CD4-positive, alpha-beta T cell (primary cell): ENCODE measurements around the gene BCAT1. TPM values are rescaled to one million over a fixed set of nuclear protein-coding genes. Genes with fewer than 3 reads are reported as not detected.

ENCODE experiments used
- ATAC-seq: fragments of 200-7000 bp; cut with Tn5 transposase; one replicate; pipeline ENCODE4 v1.10.0; 2022; ENCODE audit warnings: mild to moderate bottlenecking; ENCODE audit not compliant: poor library complexity
- CTCF ChIA-PET: fragments of 350-600 bp; sonication (Branson Sonifier 250); formaldehyde crosslinking; loops from one replicate; lab custom pipeline; 2021; ENCODE audit warnings: antibody characterized with exemption, inconsistent platforms; lab: Charles Lee
- POLR2A ChIA-PET: fragments of 350-600 bp; sonication (Branson Sonifier 250); formaldehyde crosslinking; loops from one replicate; lab custom pipeline; 2021; ENCODE audit warnings: antibody characterized with exemption, inconsistent platforms; lab: Charles Lee
- DNase-seq, 14 experiments: peaks; one replicate each; pipeline ENCODE4 v3.0.0-alpha.2; 2013 to 2020; ENCODE audit warnings: mixed read lengths in 2 of 14
- H3K27ac ChIP-seq, 2 donors: one replicate each; pipeline versions ENCODE4 v1.5.1 to v1.7.0; 2013; ENCODE audit warnings: low read length in 2 of 2, low read depth in 1 of 2, mild to moderate bottlenecking in 1 of 2
- H3K27me3 ChIP-seq, 2 experiments: 1 replicate in 1 of 2; 2 replicates in 1 of 2; pipeline versions ENCODE4 v1.6.1 to v1.7.0; 2013; ENCODE audit warnings: low read length in 2 of 2, control low read depth in 1 of 2, mild to moderate bottlenecking in 1 of 2, moderate library complexity in 1 of 2; ENCODE audit not compliant: insufficient read depth in 2 of 2, control insufficient read depth in 1 of 2
- H3K36me3 ChIP-seq: one replicate; pipeline ENCODE4 v1.6.1; 2013; ENCODE audit warnings: low read length, control low read depth; ENCODE audit not compliant: insufficient read depth
- H3K4me1 ChIP-seq: one replicate; pipeline ENCODE4 v1.6.1; 2013; ENCODE audit warnings: low read length, control low read depth; ENCODE audit not compliant: insufficient read depth
- H3K4me3 ChIP-seq: one replicate; pipeline ENCODE4 v1.5.1; 2013; ENCODE audit warnings: mild to moderate bottlenecking, low read length, moderate library complexity
- H3K9me3 ChIP-seq, 2 experiments: 1 replicate in 1 of 2; 2 replicates in 1 of 2; pipeline versions ENCODE4 v1.6.1 to v1.7.0; 2013; ENCODE audit warnings: low read length in 2 of 2, mild to moderate bottlenecking in 2 of 2, control low read depth in 1 of 2, moderate library complexity in 1 of 2; ENCODE audit not compliant: control insufficient read depth in 1 of 2, insufficient read depth in 1 of 2
- H3K27ac Mint-ChIP-seq: one replicate; pipeline ENCODE4 v1.8.0; 2020; ENCODE audit warnings: mixed read lengths
- H3K27me3 Mint-ChIP-seq: one replicate; pipeline ENCODE4 v1.8.0; 2021; ENCODE audit warnings: mixed read lengths
- H3K36me3 Mint-ChIP-seq: one replicate; pipeline ENCODE4 v1.8.0; 2021; ENCODE audit warnings: low read depth, mixed read lengths
- H3K4me1 Mint-ChIP-seq: one replicate; pipeline ENCODE4 v1.8.0; 2021; ENCODE audit warnings: low read depth, mixed read lengths
- H3K4me3 Mint-ChIP-seq: one replicate; pipeline ENCODE4 v1.8.0; 2020; ENCODE audit warnings: mild to moderate bottlenecking, mixed read lengths
- H3K9me3 Mint-ChIP-seq: one replicate; pipeline ENCODE4 v1.8.0; 2020; ENCODE audit warnings: mixed read lengths
- intact Hi-C, 2 experiments: fragments of 100-400 bp; cut with DNase I in 1 of 2; cut with micrococcal nuclease in 1 of 2; formaldehyde crosslinking; loops; one replicate each; pipeline versions ENCODE4 v1.15.1 to v1.9.0; 2023 to 2025; cut with DNase I, micrococcal nuclease
- total RNA-seq, 174 experiments: library from RNA in 2 of 174; stranded (reverse) in 2 of 174; gene quantifications; one replicate each; pipeline ENCODE4 v1.2.3 and lab custom pipeline; 2021 to 2026
- TF ChIP-seq, protein P1 (sequence below): fragments of 200-600 bp; IDR thresholded peaks from one replicate; pipeline ENCODE4 v1.8.0; 2022; ENCODE audit warnings: antibody characterized with exemption, mild to moderate bottlenecking

The BCAT1 gene
- total RNA-seq, 2 experiments from 2014 or later, result 0.34 to 0.91 TPM

DNA sequence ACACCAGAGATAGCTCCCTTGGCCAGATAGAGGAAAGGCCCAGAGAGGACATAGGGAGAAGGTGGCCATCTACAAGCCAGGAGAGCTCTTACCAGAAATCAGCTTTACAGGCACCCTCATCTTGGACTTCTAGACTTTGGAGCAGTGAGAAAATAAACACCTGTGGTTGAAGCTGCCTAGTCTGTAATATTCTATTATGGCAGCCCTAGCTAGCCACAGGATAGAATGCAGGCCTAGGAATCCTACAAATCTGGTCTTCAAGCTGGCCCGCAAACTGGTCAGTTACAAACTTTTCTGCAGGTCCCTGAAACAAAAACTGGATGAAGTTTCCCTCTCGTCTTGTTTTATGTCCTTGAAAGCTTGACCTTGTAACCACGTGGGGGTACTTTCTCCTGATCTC lies 92.4 kb downstream of the BCAT1 start:
- Histone ChIP-seq H3K27ac (no peak overlapping the region), H3K27me3 (no peaks in the 10 kb centered on the region), H3K4me1 (no peaks in the 10 kb centered on the region), H3K36me3 (no peaks in the 10 kb centered on the region), H3K9me3 (peaks cover 0 to 4% of the 10 kb centered on the region in 2 experiments), H3K4me3 (no peak overlapping the region)
- no peak overlapping the region for H3K4me3 Mint-ChIP-seq
- ChIA-PET POLR2A (no interaction called here), CTCF (interaction anchor here (0.7 kb wide), 1 partner anchor 22 kb away, joined by 3 read pairs; no protein-coding TSS in a partner anchor)
- intact Hi-C loops, result no loop called here
- H3K4me1 Mint-ChIP-seq, result no peaks in the 10 kb centered on the region
- TF ChIP-seq, protein P1, sequence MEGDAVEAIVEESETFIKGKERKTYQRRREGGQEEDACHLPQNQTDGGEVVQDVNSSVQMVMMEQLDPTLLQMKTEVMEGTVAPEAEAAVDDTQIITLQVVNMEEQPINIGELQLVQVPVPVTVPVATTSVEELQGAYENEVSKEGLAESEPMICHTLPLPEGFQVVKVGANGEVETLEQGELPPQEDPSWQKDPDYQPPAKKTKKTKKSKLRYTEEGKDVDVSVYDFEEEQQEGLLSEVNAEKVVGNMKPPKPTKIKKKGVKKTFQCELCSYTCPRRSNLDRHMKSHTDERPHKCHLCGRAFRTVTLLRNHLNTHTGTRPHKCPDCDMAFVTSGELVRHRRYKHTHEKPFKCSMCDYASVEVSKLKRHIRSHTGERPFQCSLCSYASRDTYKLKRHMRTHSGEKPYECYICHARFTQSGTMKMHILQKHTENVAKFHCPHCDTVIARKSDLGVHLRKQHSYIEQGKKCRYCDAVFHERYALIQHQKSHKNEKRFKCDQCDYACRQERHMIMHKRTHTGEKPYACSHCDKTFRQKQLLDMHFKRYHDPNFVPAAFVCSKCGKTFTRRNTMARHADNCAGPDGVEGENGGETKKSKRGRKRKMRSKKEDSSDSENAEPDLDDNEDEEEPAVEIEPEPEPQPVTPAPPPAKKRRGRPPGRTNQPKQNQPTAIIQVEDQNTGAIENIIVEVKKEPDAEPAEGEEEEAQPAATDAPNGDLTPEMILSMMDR, result no peak
- H3K27me3 Mint-ChIP-seq, result no peaks in the 10 kb centered on the region
- H3K36me3 Mint-ChIP-seq, result no peaks in the 10 kb centered on the region
- DNase-seq (no peak), ATAC-seq (no peak)
- no peaks in the 10 kb centered on the region for H3K9me3 Mint-ChIP-seq
- H3K27ac Mint-ChIP-seq, result no peak overlapping the region

DNA sequence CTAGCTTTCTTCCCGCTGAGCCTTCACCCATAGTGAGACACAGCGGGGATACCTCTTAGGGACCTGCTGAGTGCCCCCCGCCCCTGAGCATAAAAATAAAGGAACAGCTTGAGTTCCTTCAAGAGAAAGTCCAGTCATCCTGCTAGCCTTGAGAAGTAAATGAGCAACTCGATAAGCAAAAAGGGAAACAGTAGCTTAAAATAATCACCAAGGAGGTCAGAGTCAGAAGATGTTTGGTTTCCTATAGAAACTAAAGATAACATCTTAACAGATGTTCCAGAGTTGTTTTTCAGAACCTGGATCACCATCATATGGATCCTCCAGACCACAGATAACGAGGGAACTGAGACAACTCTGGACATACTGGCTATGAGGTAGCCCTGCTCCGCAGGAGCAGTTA lies 94.0 kb downstream of the BCAT1 start:
- no peak overlapping the region for H3K27ac ChIP-seq
- no peak overlapping the region for H3K27ac Mint-ChIP-seq
- H3K9me3 ChIP-seq, result peaks cover 0 to 4% of the 10 kb centered on the region in 2 experiments
- no peaks in the 10 kb centered on the region for H3K4me1 ChIP-seq
- POLR2A ChIA-PET, result no interaction called here
- no peaks in the 10 kb centered on the region for H3K4me1 Mint-ChIP-seq
- H3K27me3 Mint-ChIP-seq, result no peaks in the 10 kb centered on the region
- CTCF ChIA-PET, result no interaction called here
- H3K9me3 Mint-ChIP-seq, result no peaks in the 10 kb centered on the region
- ATAC-seq (no peak), DNase-seq (no peak)
- H3K4me3 ChIP-seq, result no peak overlapping the region
- H3K36me3 Mint-ChIP-seq, result no peaks in the 10 kb centered on the region
- H3K27me3 ChIP-seq, result no peaks in the 10 kb centered on the region
- no peak overlapping the region for H3K4me3 Mint-ChIP-seq
- TF ChIP-seq, protein P1, result no peak
- H3K36me3 ChIP-seq, result no peaks in the 10 kb centered on the region
- intact Hi-C loops, result loop anchor here in 1 of 2 experiments (5.0 kb wide), 1 partner anchor 277 kb away; no protein-coding TSS in a partner anchor

DNA sequence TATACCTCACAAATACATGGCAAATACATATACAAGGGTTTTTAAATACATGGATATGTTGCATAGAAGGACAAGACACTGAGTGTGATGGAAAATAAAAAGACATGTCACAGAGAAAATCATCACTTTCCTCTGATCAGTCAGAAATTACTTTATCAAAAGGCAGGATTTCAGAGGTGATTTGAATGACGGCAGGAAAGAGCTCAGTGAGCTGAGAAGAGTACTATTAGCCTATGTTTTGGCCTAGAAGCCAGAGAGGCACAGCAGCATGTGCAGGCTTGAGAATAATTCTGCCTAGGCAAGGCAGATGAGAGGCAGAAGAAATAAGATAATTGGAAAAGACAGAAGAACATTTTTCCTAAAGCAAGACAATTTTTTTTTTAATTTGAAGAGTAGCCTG lies 94.9 kb downstream of the BCAT1 start:
- Histone ChIP-seq H3K27ac (no peak overlapping the region), H3K27me3 (no peaks in the 10 kb centered on the region), H3K4me1 (no peaks in the 10 kb centered on the region), H3K36me3 (no peaks in the 10 kb centered on the region), H3K4me3 (no peak overlapping the region), H3K9me3 (no peaks in the 10 kb centered on the region)
- Mint-ChIP-seq H3K27me3 (no peaks in the 10 kb centered on the region), H3K36me3 (no peaks in the 10 kb centered on the region), H3K9me3 (no peaks in the 10 kb centered on the region), H3K4me3 (no peak overlapping the region), H3K27ac (no peak overlapping the region), H3K4me1 (no peaks in the 10 kb centered on the region)
- intact Hi-C loops, result loop anchor here in 1 of 2 experiments (5.0 kb wide), 1 partner anchor 278 kb away; no protein-coding TSS in a partner anchor
- no peak for DNase-seq
- no peak for ATAC-seq
- TF ChIP-seq, protein P1, result no peak
- ChIA-PET POLR2A (no interaction called here), CTCF (no interaction called here)
